GM06990 (cell line): Measurements from ENCODE around the gene CD82.

Experiments used
- DNase-seq: peaks from one replicate; pipeline ENCODE4 v3.0.0-alpha.2; 2011; ENCODE audit not compliant: insufficient read length; ENCODE audit errors: extremely low read depth
- H3K27me3 ChIP-seq: replicated peaks from 2 replicates; pipeline ENCODE4 v1.6.0; 2011; ENCODE audit warnings: low read length; ENCODE audit not compliant: control insufficient read depth, insufficient read depth
- H3K36me3 ChIP-seq: 2 replicates; pipeline ENCODE4 v1.5.1; 2011; ENCODE audit warnings: low read length; ENCODE audit not compliant: control insufficient read depth, insufficient read depth
- H3K4me3 ChIP-seq: replicated peaks from 2 replicates; pipeline ENCODE4 v1.5.1; 2011; ENCODE audit warnings: low read depth, mild to moderate bottlenecking, control low read depth, low read length
- TF ChIP-seq, protein P1 (sequence below): IDR thresholded peaks from 2 replicates; pipeline ENCODE4 v1.5.1; 2011; ENCODE audit warnings: low read length, control low read depth, mild to moderate bottlenecking, inconsistent platforms; ENCODE audit not compliant: insufficient read depth, poor library complexity, severe bottlenecking

The CD82 gene

DNA sequence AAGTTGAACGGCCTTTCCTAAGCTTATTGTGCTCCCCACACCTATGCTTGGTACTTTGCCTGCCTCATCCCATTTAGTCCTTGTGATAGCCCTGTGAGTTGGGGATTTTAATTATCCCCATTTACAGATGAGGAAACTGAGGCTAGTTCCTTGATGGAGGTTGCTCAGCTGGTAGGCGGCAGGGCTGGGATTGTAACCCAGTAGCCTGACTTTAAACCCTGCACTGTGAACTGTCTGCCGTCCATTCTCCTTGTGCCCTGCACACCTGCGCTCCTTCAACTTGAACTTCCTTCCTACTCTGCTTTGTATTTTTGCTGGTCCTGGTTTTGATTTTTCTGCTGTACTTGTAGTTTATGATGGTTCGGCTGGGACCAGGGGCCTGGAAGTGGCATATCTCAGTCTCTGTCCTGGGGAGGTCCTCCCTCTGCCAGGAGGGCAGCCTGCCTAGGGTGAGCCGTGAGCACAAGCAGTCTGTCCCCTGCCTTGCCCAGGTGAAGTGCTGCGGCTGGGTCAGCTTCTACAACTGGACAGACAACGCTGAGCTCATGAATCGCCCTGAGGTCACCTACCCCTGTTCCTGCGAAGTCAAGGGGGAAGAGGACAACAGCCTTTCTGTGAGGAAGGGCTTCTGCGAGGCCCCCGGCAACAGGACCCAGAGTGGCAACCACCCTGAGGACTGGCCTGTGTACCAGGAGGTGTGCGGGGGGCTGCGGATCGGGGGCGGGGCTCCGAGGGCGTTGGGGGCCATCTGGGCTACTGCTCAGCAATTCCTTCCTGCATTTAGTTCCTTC lies 52.4 kb downstream of the CD82 start:
- H3K27me3 ChIP-seq = no peaks in the 10 kb centered on the region
- no peak overlapping the region for H3K4me3 ChIP-seq
- peaks cover 47% of the 10 kb centered on the region for H3K36me3 ChIP-seq
- DNase-seq = no peak
- TF ChIP-seq, protein P1, sequence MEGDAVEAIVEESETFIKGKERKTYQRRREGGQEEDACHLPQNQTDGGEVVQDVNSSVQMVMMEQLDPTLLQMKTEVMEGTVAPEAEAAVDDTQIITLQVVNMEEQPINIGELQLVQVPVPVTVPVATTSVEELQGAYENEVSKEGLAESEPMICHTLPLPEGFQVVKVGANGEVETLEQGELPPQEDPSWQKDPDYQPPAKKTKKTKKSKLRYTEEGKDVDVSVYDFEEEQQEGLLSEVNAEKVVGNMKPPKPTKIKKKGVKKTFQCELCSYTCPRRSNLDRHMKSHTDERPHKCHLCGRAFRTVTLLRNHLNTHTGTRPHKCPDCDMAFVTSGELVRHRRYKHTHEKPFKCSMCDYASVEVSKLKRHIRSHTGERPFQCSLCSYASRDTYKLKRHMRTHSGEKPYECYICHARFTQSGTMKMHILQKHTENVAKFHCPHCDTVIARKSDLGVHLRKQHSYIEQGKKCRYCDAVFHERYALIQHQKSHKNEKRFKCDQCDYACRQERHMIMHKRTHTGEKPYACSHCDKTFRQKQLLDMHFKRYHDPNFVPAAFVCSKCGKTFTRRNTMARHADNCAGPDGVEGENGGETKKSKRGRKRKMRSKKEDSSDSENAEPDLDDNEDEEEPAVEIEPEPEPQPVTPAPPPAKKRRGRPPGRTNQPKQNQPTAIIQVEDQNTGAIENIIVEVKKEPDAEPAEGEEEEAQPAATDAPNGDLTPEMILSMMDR = no peak

DNA sequence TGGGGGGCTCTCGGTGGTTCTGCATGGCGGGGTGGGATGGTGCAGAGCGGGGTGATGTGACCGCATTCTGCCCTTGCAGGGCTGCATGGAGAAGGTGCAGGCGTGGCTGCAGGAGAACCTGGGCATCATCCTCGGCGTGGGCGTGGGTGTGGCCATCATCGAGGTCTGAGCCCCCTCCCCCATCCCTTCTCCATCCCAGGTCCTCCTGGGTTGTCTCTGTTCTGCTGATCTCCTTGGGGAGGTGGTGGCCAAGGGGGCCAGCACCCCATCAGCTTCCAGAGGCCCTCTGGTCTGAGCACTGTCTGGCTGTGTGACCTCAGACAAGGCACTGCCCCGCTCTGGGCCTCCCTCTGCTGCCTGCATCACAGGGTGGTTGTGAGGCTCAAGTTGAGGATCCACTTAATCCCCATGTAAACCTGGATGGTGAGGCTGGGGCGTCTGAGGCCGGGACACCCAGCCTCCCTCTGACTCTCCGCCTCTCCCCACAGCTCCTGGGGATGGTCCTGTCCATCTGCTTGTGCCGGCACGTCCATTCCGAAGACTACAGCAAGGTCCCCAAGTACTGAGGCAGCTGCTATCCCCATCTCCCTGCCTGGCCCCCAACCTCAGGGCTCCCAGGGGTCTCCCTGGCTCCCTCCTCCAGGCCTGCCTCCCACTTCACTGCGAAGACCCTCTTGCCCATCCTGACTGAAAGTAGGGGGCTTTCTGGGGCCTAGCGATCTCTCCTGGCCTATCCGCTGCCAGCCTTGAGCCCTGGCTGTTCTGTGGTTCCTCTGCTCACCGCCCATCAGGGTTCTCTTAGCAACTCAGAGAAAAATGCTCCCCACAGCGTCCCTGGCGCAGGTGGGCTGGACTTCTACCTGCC lies 53.3 kb downstream of the CD82 start:
- Histone ChIP-seq H3K4me3 (no peak overlapping the region), H3K27me3 (no peaks in the 10 kb centered on the region), H3K36me3 (peaks cover 47% of the 10 kb centered on the region)
- DNase-seq = no peak
- TF ChIP-seq, protein P1 = no peak

DNA sequence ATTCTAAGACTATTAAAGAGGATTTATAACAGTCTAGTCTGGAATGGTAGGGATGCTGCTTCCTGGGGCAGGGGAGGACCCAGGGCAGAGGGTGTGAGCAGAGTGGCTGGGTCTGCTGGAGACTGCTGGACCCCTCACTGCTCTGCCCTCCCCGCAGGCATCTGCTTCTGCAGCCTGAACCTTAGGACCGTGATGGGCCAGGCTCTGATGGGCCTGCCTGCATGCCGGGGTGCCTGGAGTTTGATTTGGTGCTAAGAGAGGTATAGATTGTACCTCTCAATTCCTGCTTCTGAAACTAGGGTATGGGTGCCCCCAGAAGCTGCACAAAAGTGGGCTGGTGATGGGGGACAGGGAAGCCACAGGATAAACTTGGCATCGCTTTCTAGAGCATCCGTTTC lies 54.9 kb downstream of the CD82 start:
- no peak for DNase-seq
- H3K4me3 ChIP-seq = no peak overlapping the region
- TF ChIP-seq, protein P1 = no peak

DNA sequence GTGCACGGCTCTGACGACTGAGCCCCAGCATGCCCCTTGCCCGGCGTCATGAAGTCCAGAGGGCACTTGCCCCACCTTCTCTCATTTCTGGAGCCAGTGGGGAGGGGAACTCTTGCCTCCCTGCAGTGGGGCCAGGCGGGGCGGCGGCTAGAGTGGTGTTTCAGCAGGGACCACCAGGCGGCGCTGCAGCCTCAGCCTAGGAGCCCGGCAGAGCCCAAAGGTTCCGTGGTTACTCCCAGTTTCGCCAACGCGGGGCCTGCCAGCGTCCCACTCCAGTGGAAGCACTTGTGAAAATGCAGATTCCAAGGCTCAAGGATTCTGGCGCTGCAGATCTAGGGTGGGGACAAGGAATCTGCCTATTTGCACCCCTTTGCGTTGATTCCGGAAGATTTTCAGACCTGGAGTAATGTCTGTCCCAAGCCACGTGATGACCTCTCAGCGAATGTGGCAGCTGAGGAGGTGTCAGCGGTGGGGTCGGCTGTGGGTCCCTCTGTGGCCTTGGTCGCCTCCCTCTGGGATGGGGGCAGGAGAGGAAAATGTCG lies 55.7 kb downstream of the CD82 start:
- no peak overlapping the region for H3K4me3 ChIP-seq
- H3K36me3 ChIP-seq = peaks cover 34% of the 10 kb centered on the region
- peak; percentile 46 for DNase-seq
- TF ChIP-seq, protein P1 = peak; percentile 89
- no peaks in the 10 kb centered on the region for H3K27me3 ChIP-seq

More for the DNA sequence above, 54.9 kb downstream of the CD82 start:
- Histone ChIP-seq H3K27me3 (no peaks in the 10 kb centered on the region), H3K36me3 (peaks cover 39% of the 10 kb centered on the region)

DNA sequence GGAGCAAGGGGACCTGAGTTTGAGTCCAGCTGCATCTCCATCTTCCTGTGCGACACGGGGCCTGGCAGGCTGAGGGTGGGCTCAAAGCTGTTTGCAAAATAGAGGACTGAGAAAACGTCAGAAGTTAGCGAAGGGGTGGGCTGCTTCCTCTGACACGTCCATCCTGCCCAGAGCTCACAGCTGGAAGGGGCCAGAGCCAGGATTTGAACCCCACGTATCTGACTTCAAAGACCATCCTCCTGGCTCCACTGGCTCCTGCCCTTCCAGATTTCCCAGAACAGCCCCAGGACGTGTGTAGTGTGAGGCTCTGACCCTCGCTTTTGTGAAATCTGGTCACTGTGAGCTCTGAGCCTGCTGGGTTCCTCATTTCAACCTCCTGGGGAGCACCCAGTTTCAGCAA lies 56.3 kb downstream of the CD82 start:
- H3K4me3 ChIP-seq = no peak overlapping the region
- H3K36me3 ChIP-seq = peaks cover 30% of the 10 kb centered on the region
- TF ChIP-seq, protein P1 = no peak
- DNase-seq = no peak
- H3K27me3 ChIP-seq = no peaks in the 10 kb centered on the region
